Vagina (tissue), 2 donors: ENCODE results near the gene MT4. TPM values are rescaled to one million over a fixed set of nuclear protein-coding genes. Genes with fewer than 3 reads are reported as not detected.
A peak's percentile ranks its signal among the peaks of the same experiment; 100 is the strongest.

Source experiments
- DNase-seq, 2 donors: peaks; one replicate each; pipeline ENCODE4 v3.0.0-alpha.2; 2017; ENCODE audit errors: extremely low spot score in 2 of 2
- H3K27ac ChIP-seq: fragments of 200-600 bp; sonication (generic); one replicate; pipeline ENCODE4 v1.5.1; 2019
- H3K27me3 ChIP-seq: fragments of 200-600 bp; sonication (generic); one replicate; pipeline ENCODE4 v1.5.1; 2019
- H3K36me3 ChIP-seq, 2 donors: fragments of 200-600 bp; sonication (generic); one replicate each; pipeline ENCODE4 v1.5.1; 2017 to 2019
- H3K4me1 ChIP-seq: fragments of 200-600 bp; sonication (generic); one replicate; pipeline ENCODE4 v1.5.1; 2019
- H3K4me3 ChIP-seq, 2 donors: fragments of 200-600 bp; sonication (generic); 1 replicate in 1 of 2; 2 replicates in 1 of 2; pipeline ENCODE4 v1.5.1; 2016 to 2019
- H3K9me3 ChIP-seq: fragments of 200-600 bp; sonication (generic); one replicate; pipeline ENCODE4 v1.5.1; 2019
- POLR2A ChIP-seq, 2 donors: fragments of 450-650 bp; IDR thresholded peaks; one replicate each; pipeline ENCODE4 v1.6.1; 2017; ENCODE audit warnings: antibody characterized with exemption in 2 of 2, mild to moderate bottlenecking in 2 of 2, moderate library complexity in 2 of 2
- POLR2AphosphoS5 ChIP-seq, 2 donors: sonication (generic); formaldehyde crosslinking; IDR thresholded peaks; one replicate each; pipeline ENCODE4 v1.9.0; 2017; ENCODE audit warnings: antibody characterized with exemption in 2 of 2, mild to moderate bottlenecking in 2 of 2, low read depth in 1 of 2; ENCODE audit not compliant: insufficient read depth in 1 of 2
- intact Hi-C: fragments of 100-400 bp; cut with DNase I; formaldehyde crosslinking; loops from one replicate; pipeline ENCODE4 v1.15.1; 2023
- total RNA-seq: library from RNA; depleted of rRNA; stranded (reverse); fragments of >200 nt; gene quantifications from one replicate; pipeline ENCODE4 v1.2.3, GENCODE V29; 2016
- TF ChIP-seq, protein P1 (sequence below), 3 experiments: fragments of 450-650 bp in 2 of 3; fragments of 200-600 bp in 1 of 3; sonication (generic) in 1 of 3; IDR thresholded peaks; one replicate each; pipeline ENCODE4 v1.5.1; 2017 to 2019; ENCODE audit warnings: antibody characterized with exemption in 3 of 3, mild to moderate bottlenecking in 2 of 3, moderate library complexity in 2 of 3

Gene MT4
- total RNA-seq, 1 donor from 2014 or later, result 25.8 TPM

DNA sequence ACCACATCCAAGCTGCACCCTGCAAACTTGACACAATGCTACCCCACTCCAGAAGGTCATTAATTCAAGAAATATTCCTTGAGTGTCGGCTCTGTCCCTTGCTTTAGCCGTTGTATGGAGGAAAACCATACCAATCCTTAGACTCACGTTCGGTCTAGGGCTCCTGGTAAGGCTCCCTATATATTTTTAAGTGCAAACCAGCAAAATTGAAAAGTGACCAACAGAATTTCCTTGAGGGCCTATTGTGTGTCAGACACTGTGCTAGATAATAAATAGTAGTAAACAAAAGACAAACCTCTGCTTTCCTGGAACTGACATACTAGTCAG lies 44.7 kb upstream of the MT4 start:
- H3K27ac ChIP-seq, result peak overlapping the region; percentile 91
- no peak for TF ChIP-seq POLR2A (IDR thresholded peaks at IDR 0.05)
- no peak for TF ChIP-seq POLR2AphosphoS5 (IDR thresholded peaks at IDR 0.05; ENCODE audit: insufficient read depth in 1 of 2, low read depth in 1 of 2)
- TF ChIP-seq, protein P1, sequence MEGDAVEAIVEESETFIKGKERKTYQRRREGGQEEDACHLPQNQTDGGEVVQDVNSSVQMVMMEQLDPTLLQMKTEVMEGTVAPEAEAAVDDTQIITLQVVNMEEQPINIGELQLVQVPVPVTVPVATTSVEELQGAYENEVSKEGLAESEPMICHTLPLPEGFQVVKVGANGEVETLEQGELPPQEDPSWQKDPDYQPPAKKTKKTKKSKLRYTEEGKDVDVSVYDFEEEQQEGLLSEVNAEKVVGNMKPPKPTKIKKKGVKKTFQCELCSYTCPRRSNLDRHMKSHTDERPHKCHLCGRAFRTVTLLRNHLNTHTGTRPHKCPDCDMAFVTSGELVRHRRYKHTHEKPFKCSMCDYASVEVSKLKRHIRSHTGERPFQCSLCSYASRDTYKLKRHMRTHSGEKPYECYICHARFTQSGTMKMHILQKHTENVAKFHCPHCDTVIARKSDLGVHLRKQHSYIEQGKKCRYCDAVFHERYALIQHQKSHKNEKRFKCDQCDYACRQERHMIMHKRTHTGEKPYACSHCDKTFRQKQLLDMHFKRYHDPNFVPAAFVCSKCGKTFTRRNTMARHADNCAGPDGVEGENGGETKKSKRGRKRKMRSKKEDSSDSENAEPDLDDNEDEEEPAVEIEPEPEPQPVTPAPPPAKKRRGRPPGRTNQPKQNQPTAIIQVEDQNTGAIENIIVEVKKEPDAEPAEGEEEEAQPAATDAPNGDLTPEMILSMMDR (IDR thresholded peaks at IDR 0.05), result no peak
- H3K36me3 ChIP-seq, result no peaks in the 10 kb centered on the region
- DNase-seq, result no peak
- no peaks in the 10 kb centered on the region for H3K9me3 ChIP-seq
- H3K4me1 ChIP-seq, result peaks cover 48% of the 10 kb centered on the region
- intact Hi-C loops, result no loop called here
- no peaks in the 10 kb centered on the region for H3K27me3 ChIP-seq
- H3K4me3 ChIP-seq, result peak overlapping the region; percentile 79 to 86

DNA sequence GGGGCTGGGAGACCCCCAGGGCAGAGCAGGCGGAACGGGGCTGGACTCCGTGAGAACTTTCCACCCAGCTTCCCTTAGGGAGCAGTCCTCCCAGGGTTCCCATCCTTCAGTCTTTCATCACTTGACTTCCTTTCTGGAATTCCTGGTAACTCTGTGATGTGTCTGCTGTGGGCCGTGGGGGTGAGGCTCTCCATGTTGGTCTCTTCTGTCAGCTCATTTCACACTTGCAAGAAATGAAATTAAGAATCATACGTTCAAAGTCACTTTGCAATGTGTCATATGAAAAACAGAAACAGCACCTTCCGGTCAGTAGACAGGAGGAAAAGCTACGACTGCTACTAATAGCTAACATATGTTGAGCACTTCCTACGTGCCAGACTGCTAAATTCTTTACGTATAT lies 39.6 kb upstream of the MT4 start:
- no peaks in the 10 kb centered on the region for H3K36me3 ChIP-seq
- no peaks in the 10 kb centered on the region for H3K27me3 ChIP-seq
- no peak for DNase-seq
- H3K9me3 ChIP-seq, result no peaks in the 10 kb centered on the region
- no peak overlapping the region for H3K4me3 ChIP-seq
- TF ChIP-seq POLR2AphosphoS5 (IDR thresholded peaks at IDR 0.05; ENCODE audit: insufficient read depth in 1 of 2, low read depth in 1 of 2) (no peak), POLR2A (IDR thresholded peaks at IDR 0.05) (no peak)
- TF ChIP-seq, protein P1 (IDR thresholded peaks at IDR 0.05), result no peak
- H3K27ac ChIP-seq, result no peak overlapping the region
- intact Hi-C loops, result no loop called here
- peaks cover 6% of the 10 kb centered on the region for H3K4me1 ChIP-seq

DNA sequence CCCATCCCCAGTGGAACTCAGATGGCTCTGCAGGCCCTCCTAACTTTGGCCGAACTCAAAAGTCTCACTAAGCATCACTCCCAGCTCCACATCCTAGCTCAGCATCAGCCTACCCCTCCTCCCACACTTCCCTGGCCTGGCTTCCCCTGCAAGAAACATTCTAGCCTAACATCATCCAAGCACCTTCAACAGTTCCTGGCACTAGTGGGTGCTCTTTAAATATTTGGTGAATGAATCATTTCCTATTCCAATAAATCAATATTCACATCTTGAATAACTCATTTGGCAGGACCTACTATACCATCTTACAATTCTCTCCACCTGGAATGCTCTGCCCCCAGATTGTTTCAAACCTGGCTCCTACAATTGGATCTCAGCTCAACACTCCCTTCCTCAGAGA lies 34.0 kb upstream of the MT4 start:
- no peaks in the 10 kb centered on the region for H3K9me3 ChIP-seq
- no peaks in the 10 kb centered on the region for H3K36me3 ChIP-seq
- H3K4me3 ChIP-seq, result no peak overlapping the region
- intact Hi-C loops, result no loop called here
- no peak for DNase-seq
- no peaks in the 10 kb centered on the region for H3K4me1 ChIP-seq
- H3K27ac ChIP-seq, result no peak overlapping the region
- no peaks in the 10 kb centered on the region for H3K27me3 ChIP-seq
- TF ChIP-seq POLR2A (IDR thresholded peaks at IDR 0.05) (no peak), POLR2AphosphoS5 (IDR thresholded peaks at IDR 0.05; ENCODE audit: insufficient read depth in 1 of 2, low read depth in 1 of 2) (no peak)
- TF ChIP-seq, protein P1 (IDR thresholded peaks at IDR 0.05), result no peak

DNA sequence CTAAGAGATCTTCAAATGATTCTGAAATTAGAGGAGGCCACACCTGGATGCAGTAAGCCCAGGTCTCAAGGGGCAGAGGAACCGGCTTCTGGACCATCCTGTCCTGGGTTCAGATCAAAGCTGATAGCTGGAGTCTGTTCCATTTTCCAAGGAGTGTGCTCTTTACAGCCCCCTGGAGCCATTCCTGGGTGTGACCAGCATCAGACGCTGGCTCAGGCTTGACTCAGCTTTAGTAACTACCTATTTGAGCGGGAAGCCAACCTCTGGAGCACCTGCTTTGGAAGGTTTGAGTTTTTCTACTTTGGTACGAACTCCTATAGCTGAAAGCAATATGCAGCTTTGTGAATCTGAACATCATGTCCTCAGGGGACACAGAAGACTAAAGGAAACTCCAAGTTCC lies 32.2 kb upstream of the MT4 start:
- H3K27ac ChIP-seq, result no peak overlapping the region
- no peaks in the 10 kb centered on the region for H3K9me3 ChIP-seq
- no peaks in the 10 kb centered on the region for H3K36me3 ChIP-seq
- no peak overlapping the region for H3K4me3 ChIP-seq
- H3K27me3 ChIP-seq, result no peaks in the 10 kb centered on the region
- DNase-seq, result no peak
- TF ChIP-seq, protein P1 (IDR thresholded peaks at IDR 0.05), result no peak
- TF ChIP-seq POLR2A (IDR thresholded peaks at IDR 0.05) (no peak), POLR2AphosphoS5 (IDR thresholded peaks at IDR 0.05; ENCODE audit: insufficient read depth in 1 of 2, low read depth in 1 of 2) (no peak)
- H3K4me1 ChIP-seq, result no peaks in the 10 kb centered on the region
- intact Hi-C loops, result no loop called here

DNA sequence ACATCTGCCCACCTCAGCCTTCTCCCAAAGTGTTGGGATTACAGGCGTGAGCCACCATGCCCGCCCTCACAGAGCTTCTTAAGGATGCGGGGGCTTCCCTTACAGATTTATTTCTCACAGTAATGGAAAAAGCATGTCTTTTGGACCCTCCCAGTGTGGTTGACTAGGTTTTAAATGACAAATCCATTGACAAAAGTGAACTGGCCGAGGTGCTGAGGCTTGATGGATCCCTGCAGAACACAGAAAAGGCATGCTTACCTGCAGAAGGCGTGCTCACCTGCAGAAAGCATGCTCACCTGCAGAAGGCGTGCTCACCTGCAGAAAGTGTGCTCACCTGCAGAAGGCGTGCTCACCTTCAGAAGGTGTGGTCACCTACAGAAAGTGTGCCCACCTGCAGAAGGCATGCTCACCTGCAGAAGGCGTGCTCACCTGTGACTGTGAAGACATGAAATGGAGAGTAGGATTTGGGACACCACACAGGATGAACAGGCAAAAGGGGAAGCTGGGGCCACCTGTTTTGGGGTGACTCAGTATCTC lies 30.0 kb upstream of the MT4 start:
- no peaks in the 10 kb centered on the region for H3K4me1 ChIP-seq
- H3K27me3 ChIP-seq, result no peaks in the 10 kb centered on the region
- H3K4me3 ChIP-seq, result no peak overlapping the region
- intact Hi-C loops, result no loop called here
- H3K27ac ChIP-seq, result no peak overlapping the region
- no peaks in the 10 kb centered on the region for H3K36me3 ChIP-seq
- DNase-seq, result no peak
- no peaks in the 10 kb centered on the region for H3K9me3 ChIP-seq
- TF ChIP-seq, protein P1 (IDR thresholded peaks at IDR 0.05), result no peak
- TF ChIP-seq POLR2AphosphoS5 (IDR thresholded peaks at IDR 0.05; ENCODE audit: insufficient read depth in 1 of 2, low read depth in 1 of 2) (no peak), POLR2A (IDR thresholded peaks at IDR 0.05) (no peak)
